DMS153 (cell line): ENCODE data around the gene WSCD2.

Experiments
- DNase-seq: peaks from one replicate; lab custom pipeline; 2025; lab: John Stamatoyannopoulos, UW

Gene WSCD2

DNA sequence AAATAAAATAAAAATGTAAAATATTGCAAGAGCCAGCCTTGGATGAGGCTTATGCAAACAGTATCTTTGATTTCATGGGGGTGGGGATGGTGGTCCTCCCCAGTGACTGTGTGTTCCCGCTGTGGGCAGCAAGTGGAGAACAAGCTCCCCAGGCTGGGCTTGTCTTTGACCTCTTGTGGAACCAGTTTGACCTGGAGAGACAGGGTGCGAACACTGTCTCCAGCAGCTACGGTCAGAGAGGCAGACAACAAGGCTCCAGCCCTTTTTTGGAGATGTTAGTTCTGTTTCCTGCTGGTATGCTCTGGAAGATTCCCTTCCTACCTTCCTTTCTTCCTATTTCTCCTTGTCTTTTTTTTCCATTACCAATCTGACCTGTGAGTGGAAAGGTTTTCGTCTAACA lies 21.8 kb upstream of the WSCD2 start:
- DNase-seq: no peak

DNA sequence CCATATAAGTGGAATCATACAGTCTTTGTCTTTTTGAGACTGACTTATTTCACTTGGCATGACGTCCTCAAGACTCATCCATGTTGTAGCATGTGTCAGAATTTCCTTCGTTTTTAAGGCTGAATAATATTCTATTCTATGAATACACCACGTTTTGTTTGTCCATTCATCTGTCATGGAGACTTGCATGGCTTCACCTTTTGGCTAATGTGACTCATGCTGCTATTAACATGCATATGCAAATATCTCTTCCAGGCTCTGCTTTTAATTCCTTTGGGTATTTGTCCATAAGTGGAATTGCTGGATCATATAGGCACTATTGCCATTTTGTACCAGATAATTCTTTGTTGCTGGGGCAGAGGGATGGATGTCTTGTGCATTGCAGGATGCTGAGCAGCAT lies 19.6 kb upstream of the WSCD2 start:
- DNase-seq: no peak

DNA sequence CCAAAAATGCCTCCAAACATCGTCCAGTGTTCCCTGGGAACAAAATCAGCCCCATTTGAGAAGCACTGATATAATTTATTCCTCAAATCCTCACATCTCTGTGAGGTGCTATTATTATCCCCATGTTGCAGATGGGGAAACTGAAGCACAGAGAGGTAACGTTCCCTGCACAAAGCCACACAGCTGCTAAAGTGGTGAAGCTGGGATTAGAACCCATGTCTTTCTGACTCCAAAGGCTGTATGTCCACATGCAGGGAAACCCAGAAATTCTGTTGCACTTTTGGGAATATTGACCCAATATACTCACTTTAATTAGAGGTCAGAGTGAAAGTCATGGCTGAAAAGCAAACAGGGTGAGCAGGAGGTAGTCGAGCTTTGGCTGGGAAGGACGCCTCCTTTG lies 19.1 kb upstream of the WSCD2 start:
- no peak for DNase-seq

DNA sequence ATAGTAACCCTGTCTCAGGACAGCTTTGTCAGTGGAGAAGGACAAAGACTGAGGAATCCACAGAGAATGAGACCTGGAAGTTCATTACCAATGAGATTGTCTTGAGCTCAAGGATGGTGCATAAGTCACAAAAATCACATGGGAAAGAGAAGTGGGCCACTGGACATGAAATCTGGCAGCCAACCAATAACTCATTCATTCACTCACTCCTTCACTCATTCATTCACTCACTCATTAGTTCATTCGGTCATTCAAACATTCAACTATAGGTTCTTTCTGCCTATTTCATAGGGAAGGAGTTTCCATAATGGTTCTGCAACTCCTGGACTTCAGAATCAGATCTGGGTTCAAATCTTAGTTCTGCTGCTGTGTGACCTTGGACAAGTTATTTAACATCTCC lies 18.2 kb upstream of the WSCD2 start:
- DNase-seq: no peak

DNA sequence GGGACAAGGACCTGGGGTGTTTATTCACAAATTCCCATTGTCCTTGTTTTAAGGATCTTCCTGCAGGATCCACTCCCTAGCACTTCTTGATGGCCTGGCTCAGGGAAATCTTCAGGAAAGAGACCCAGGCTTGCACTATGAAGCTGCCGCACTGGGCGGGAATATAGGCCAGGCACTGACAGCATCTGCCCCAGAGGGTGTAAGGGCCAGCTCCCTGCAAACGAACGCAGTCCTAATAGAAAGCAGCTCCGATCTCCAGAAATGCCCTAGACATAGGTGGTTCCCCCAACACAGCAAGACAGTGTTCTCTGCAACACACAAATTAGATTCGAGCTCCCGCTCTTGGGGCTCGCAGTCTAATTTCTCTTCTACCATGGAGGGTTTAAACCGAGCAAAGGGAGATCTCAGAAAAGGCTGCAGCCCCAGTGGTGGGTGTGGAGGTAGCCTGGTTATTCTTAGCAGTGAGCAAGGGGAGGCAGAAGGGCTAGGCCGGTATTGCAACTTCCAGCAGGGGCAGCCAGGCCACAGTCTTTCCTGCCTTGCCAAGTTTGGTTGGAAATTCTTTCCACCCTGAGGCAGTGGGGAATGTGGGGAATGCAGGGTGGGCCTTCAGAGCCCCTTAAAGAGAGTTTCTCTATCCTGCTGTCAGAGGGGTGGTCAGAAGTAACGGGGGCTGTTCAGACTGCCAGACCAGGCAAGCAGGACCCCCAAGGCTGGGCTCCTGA lies 16.1 kb upstream of the WSCD2 start:
- DNase-seq: no peak

DNA sequence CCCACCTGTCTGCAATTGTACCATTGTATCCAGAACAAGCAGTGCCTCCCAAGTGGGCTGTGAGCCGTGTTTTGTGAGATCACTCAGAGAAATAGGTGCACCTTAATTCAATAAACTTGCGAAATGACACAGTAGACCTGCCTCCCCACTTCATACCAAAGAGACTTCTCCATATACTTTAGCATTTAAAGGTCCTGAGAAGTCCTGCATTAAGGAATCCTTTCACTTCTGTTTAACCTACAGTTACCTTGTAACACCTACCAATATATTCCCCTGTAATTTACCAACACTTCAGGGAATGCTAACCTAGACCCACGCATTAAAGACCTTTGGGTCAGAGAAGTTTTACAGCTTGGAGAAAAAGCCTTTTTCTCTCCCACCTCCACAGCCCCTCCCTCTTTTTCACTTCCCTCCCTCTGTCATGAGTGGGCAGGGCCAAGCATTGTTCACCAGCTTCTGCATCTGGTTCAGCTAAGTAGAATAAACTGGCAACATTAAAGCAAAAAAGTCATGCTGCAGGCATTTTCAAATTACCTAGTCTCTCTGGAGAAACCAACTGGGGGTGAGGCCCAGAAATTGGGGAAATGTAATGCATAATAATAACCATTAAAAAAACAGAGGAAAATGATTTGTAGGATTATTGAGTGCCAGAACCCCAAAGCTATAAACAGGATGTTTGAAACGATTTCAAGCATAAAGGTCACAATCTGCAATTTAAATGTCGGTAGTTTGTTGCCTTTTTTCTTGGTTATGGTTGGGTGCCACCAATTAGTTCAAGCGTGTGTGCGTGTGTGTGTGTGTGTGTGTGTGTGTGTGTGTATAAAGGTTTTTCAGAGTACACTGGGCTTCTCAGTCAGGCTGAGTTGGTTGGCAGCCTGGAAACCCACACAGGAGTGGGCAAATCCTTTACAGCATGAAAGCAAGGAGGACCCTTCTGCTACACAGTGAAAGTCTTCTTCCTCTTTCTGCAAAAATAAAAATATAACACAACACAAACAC lies 13.7 kb upstream of the WSCD2 start:
- DNase-seq: no peak

DNA sequence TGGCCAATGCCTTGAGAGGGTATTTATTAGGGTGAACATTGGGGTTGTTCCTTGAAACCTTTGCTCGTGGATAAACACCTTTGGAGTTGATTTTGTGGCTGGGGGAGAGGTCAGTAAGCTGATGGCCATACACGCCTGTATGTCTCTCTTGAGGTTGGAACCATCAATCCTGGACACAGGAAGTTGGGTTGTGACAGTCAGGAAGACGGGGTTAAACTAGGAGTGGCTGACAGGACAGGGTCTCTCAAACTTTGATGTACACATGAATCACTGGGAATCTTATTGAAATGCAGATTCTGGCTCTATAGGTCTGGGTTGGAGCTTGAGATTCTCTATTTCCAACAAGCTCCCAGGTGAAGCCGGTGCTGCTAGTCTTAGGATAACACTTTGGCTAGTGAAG lies 12.8 kb upstream of the WSCD2 start:
- DNase-seq: no peak

DNA sequence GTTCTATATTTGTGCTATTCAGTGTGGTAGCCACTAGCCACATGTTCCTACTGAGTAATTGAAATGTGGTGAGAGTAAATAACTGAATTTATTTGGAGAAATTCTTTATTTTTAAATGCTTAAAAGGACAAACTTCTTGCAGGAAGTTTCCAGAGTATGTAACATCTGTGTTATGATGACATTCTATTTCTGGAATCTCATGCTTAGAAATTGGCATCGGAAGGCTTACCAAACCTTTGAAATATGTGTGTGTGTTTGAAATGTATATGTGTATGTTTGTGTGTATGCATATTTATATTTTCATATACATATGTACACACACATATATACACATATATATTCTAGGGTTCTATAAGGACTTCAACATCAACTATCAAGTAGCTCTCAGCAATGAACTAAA lies 12.4 kb upstream of the WSCD2 start:
- DNase-seq: no peak

DNA sequence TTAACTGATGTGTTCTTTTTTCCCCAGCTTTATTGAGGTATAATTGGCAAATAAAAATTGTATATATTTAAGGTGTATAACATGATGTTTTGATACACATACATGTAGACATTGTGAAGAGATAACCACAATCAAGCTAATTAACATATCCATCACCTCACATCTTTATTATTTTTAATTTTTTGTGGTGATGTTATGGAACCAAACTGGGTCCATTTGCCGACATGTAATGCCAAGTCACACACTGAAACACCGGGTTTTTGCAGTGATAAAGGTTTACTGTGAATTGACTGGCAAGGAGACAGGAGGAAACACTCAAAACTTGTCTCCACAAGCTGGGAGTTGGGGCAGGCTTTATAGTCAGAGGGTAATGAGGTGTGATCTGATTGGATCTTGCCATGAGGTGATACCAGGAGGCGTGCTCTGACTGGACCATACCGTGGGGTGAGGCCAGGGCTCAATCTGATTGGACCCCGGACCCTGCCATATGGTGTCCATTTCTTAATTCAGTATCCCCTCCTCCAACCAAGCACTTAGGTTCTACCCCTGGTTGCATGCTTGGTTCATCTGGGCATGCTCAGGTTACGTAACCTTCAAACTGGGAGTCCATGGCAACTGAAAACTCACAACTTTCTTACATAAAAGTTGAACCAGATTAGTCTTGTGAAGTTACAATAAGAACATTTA lies 11.8 kb upstream of the WSCD2 start:
- DNase-seq: no peak

DNA sequence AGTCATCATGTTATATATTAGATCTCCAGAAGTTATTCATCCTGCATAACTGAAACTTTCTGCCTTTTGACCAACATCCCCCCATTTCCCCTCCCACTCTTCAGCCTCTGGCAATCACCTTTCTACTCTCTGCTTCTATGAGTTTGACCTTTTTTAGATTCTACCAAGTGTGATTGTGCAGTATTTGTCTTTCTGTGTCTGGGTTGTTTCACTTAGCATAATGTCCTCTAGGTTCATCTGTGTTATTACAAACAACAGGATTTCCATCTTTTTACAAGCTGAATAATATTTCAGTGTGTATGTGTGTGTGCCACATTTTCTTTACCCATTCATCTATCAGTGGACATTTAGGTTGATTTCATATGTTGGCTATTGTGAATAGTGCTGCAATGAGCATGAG lies 11.2 kb upstream of the WSCD2 start:
- no peak for DNase-seq

DNA sequence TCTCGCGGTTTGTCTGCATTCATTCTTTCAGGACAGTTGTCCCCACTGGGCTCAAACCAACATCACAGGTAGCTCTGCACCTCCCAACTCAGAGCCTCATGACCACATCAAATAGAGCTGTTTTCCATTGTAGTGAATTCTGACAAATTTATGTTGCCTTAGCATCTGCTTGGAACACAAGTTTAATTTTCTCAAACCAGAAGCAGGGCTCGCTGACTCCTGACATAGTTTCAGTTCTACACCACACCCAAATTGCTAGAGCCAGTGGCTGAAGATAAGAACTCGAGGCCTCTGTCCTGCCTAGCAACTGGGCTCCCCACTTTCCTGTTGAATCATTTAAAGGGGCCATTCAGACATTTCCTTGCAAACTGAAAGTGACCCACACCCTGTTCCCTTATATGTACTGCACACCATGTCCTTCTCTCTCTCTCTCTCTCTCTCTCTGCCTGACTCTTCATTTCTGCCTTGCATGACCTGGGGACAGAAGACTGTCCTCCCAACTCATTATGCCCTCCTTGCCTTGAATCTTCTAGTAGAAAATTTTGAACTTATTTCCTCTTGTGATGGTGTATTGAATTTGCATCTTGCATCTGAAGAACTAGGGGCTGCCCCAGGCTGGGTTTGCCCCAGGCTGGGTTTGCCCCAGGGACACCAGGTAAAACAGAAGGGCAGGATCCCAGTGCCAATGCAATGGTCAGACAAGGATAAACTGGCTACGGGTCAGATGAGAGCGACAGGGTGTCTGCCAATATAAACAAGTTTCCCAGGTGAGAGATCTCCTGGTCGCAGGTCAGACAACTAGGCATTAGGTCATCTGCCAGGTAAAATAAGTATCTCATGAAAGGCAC lies 9.7 kb upstream of the WSCD2 start:
- no peak for DNase-seq

DNA sequence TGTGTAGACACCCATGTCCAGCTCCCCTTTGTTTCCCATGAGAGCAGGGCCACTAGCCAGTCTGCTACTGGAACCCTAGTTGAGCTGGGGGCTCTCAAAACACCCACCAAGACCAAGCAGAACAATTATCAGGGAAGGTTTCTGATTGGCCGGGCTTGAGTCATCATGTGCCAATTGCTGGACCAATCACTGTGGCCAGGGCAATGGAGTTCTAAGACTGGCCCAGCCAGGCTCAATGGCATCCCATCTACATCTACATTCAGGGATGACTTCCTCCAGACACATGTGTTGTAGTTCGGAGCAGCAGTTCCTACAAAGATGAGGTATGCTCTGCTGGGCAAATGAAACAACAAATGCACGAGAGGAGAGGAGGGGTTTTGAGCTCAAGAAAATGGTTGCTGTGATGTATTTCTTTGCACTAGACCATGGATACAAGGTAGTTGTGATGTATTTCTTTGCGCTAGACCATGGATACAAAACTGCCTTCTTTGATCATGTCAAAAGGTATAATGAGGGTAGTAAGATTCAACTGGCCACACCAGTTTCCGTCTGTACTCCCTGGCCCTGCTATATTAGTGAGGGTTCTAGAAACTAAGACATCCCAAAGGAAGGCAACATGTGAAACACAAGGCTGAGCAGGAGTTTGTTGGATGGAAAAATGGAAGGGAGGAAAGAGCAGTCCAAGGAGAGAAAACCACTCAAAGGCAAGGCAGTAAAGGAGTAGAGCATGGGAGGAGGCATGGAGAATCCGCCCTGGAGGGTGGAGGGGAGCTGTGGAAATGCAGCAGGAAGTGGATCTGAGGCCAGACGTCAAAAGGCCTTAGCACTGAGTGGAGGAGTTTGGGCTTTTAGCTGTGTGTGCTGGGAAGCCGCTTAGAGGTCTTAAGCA lies 8.9 kb upstream of the WSCD2 start:
- no peak for DNase-seq

DNA sequence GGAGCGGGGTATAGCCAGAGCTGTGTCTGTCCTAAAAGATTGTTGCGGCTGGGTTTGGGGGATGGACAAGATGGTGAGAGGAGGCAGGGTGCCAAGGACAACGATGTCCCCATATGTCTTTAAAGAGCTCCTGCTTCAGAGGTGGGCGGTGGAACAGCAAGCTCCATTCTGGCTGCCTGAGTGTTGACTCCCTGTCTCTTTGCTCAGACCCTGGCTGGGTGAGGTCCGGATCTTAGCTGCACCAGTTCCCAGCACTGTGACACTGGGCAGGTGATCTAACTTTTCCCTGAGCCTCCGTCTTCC lies 8.3 kb upstream of the WSCD2 start:
- DNase-seq: no peak

DNA sequence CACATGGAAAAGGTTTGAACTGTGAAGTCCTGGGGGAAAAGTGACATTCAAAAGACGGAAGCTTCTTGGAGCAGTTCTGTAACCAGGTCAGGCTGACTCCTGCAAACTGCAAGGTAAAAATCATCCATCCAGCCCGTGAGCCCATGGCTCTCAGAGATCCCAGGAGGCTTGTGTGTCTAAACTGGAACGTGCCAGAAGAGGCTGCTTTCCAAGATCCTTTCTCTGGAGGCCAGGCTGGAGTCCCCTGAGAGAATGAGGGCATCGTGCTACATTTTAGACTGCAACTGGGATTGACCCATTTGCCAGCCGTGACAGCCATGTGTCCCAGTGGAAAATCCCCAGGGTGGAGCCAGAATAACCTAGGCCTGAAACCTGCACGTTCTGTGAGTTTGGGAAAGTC lies 7.8 kb upstream of the WSCD2 start:
- DNase-seq: no peak

DNA sequence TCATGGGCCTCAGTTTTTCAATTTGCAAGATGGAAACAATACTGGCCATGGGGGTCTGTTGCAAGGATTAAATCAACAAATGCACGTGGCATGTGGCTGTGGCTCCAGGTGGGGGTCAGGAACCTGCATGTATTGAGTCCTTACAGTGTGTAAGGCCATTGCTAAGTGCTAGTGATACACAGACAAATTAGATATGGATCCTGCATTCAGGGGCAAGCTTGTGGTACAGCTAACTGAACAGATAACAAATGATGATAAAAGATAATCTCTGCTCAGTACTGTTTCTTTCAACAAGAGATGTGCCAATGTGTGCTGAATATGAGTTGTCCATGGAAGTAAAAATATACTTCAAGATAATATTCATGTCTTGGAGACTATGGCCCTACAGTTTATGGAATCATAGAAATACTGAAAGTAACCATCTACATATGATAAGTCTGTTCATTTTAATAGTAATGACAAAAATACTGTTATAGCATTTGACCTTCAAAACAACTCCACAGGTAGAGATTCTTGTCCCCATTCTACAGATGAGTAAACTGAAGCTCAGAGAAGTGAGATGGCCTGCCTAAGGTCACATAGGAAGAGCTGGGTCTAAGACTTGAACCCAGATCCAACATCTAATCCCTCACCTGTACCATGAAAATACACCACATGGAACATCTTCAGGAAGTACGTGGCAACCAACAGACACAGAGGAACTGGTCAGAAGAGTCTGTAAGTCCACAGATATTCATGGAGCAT lies 7.2 kb upstream of the WSCD2 start:
- no peak for DNase-seq

DNA sequence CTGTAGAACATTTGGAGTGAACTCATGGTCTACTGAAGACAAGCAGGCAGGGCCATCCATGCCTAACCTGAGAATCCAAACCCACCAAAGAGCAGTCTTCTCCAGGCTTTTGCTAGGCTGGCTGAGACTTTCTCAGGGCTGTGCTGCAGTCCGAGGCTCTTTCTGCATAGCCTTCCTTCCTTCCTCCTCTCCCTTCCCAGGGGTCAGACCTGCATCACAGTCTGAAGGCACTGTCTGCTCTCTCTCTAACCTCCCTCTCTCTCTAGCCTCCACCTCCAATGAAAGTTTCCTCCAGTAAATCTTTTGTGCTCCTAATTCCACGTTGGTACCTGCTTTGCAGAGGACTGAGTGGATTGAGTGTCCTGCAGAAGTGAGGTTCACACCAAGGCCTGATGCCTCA lies 6.4 kb upstream of the WSCD2 start:
- DNase-seq: no peak

DNA sequence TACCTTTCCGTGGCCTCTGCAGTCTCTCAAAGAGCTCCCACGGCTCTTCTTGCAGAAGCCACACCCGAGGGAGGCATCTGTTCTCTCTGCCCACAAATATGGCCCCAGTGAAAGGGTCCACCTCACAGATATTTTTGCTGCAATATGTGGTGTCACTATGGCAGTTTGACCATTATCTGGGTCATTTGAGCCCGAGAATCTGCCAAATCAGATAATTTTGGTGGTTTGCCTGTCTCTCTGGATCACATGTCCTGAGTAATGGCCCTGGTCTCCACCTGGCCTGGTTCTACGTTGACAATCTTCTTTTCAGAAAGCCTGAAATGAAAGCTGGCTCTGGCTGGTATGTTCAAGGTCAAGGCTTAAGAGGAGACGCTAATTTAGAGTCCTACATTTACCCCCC lies 5.7 kb upstream of the WSCD2 start:
- no peak for DNase-seq

DNA sequence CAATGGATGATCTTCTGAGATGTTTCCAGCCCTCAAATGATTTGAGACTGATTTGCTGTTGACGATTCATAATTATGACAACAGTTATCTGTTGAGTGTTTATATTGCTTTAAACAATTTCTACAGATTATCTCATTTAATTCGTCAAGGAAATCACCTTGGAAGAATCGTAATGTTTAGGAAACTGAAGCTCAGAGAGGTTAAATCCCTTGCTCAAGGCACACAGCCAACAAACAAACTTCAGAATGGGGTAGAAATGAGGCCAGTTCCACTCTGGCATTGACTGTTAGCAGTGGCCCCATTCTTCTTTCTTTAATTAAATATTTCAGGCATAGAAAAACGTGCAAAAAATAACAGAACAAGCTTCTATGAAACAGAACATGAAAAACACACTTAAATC lies 4.0 kb upstream of the WSCD2 start:
- DNase-seq: no peak

DNA sequence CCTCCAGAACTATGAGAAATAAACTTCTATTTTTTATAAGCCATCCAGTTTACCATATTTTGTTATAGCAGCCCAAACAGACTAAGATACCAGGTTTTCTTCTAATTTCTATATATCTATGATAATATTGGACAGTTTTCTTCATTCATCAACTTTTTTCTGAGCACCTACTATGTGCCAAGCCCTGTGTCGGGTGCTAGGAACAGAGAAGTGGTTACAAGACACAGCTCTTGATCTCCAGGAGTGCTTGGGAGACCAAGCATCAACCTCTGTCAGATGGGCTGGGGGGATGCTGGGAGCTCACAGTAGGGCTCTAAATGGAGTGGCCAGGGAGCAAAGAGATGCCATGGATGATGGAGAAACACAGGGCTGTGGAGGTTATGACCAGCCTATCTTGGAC lies 2.9 kb upstream of the WSCD2 start:
- DNase-seq: no peak

DNA sequence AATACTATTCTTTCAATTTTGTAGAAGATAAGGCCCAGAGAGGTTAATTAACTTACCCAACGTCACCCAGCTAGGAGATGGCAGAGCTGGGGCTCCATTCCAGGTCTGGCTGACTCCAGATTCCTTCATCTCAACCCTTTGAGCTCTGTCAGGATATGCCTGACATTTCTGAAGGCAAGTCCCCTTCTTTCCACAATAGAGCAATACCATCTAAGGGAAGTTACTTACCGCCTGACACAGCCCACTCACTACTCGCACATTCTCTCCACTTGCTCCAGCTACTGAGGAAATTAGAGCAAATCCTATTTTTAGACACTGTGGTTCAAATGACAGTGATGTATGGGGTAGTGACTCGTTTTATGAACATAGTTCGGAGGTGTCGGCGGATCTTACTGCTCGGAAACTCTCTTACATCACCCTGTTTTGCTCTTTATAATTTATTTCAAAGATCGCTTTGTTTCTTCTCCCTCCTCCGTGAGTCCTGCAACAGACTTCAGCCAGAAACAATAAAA lies 2.0 kb upstream of the WSCD2 start:
- DNase-seq: no peak
